HG03045 (cell line): ENCODE measurements around the gene USP20.
A peak's percentile ranks its signal among the peaks of the same experiment; 100 is the strongest.
"Not testable (repeated sequence)": the region's sequence is repeated elsewhere in the genome, so short reads cannot be mapped to it uniquely, and the experiment has no call there.

ENCODE experiments used
- ATAC-seq: cut with Tn5 transposase; IDR thresholded peaks from one replicate; pipeline ENCODE4 v1.9.1; 2021; ENCODE audit warnings: mild to moderate bottlenecking, moderate library complexity; ENCODE audit not compliant: unreplicated experiment

USP20 gene

DNA sequence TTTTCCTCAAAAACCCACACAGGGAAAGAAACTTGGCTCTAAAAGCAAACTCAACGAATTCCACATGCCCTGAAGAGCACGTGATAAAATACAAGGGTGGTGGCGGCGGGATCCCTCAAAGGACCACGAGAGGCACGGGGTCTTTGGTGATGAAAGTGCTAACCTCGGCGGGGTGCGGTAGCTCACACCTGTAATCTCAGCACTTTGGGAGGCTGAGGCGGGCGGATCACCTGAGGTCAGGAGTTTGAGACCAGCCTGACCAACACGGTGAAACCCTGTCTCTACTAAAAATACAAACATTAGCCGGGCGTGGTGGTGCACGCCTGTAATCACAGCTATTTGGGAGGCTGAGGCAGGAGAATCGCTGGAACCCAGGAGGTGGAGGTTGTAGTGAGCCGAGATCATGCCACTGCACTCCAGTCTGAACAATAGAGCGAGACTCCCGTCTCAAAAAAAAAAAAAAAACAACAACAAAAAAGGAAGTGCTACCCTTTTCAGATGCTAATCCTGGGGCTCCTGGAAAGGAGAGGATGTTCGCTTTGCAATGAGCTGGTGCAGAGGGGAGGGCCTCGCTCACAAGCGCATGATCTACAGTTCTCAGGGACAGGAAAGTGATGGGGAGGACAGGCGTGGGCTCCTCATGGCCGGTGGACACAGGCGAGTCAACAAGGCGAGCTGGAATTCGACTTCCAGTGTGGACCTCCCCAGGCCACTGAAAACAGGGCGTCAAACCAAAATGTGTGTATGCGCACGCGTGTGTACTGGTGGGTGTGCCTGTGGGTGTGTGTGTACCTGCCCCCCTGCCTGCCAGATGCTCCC is 54.1 kb downstream of the USP20 start:
- no peak for ATAC-seq

DNA sequence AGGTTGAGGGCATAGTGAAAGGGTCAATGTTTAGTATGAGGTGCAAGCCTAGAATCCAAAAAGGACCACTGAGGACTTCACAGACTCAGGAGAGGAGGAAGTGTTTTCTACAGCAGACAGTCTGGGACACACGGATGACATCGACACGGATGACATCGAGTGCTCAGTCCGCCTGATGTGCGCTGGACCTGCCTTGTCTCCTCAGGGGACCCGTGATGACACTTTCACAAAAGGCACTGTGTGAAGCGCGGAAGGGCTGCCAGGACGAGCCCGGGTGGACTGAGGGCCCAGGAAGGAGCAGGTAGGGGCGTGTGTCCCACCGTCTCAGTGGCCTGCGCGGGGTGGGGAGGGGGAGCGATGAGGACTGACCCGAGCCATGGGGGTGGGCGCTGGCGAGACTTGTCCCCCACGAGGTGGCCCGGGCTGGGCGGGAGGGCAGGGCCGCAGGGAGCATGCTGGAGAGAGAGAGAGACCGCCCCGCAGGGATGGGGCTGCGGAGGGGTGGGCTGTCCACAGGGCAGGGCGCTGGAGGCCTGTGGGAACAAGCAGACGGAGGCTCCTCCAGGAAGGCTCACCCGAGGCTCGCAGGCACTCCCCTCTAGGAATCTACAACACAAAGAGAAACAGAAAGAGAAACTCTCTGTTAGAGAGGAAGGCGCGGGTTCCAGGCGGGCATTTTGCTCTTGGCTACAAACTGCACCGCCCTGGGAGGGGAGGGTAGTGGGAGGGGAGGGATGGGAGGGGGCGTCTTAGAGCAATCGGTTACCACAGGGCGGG is 54.9 kb downstream of the USP20 start:
- no peak for ATAC-seq

DNA sequence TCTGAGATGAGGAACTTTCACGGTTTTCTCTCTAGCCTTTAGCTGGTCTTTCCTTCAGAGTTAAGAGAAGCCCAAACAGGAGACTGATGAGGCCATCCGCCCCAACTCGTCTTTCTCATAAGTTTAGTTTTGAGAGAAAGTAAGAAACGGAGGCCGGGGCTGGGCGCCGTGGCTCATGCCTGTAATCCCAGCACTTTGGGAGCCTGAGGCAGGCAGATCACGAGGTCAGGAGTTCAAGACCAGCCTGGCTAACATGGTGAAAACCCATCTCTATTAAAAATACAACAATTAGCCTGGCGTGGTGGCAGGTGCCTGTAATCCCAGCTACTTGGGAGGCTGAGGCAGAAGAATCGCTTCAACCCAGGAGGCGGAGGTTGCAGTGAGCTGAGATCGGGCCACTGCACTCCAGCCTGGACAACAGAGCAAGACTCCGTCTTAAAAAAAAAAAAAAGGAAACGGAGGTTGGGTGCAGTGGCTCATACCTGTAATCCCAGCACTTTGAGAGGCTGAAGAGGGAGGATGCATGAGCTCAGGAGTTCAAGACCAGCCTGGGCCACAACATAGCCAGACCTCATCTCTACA is 55.6 kb downstream of the USP20 start:
- not testable (repeated sequence) for ATAC-seq

DNA sequence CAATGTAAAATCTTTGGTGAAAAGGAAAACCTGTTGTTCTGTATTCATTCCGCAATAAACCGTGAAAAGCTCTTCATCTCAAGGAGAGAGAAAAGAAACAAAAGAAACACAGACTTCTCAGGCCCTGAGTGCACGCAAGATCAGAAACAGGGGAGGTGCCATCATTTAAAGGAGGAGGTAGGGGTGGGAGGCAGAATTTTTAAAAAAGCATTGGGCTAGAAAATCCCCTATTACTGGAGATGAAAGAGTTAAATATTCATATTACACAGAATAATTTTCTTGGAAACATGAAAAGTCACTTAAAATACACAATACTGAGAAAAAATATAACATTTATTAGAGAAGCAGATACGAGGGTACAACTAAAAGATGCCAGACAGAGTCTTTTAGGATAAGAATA is 56.3 kb downstream of the USP20 start:
- ATAC-seq = no peak

DNA sequence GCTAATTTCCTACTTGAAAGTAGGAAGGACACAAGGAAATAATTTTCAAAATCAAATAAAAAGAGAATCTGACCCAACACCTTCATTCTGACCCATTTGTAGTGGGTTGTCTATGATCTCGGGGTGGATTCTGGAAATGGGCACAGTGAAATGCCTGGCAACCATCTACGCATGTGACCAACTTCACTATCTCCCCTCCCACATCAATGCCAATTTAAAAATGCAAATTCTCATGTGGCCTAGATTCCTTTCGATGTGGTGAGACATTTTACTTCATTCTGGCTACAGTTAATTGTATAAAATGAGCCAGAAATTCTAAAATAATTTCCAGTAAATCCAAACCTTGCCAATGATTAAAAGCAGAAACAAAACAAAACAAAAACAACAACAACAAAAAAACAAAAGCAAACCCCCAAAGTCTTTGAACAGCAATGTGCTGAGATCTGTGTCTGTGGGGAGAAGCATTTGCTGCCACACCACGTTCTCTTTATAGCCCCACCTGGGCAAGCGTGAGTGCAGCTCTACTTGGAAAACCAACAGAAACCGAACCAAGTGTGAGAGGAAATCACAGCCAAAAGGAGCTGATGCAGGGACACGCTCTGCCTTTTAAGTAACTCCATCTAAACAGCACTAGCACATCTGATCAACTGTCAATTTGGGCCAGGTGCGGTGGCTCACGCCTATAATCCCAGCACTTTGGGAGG is 59.0 kb downstream of the USP20 start:
- no peak for ATAC-seq

DNA sequence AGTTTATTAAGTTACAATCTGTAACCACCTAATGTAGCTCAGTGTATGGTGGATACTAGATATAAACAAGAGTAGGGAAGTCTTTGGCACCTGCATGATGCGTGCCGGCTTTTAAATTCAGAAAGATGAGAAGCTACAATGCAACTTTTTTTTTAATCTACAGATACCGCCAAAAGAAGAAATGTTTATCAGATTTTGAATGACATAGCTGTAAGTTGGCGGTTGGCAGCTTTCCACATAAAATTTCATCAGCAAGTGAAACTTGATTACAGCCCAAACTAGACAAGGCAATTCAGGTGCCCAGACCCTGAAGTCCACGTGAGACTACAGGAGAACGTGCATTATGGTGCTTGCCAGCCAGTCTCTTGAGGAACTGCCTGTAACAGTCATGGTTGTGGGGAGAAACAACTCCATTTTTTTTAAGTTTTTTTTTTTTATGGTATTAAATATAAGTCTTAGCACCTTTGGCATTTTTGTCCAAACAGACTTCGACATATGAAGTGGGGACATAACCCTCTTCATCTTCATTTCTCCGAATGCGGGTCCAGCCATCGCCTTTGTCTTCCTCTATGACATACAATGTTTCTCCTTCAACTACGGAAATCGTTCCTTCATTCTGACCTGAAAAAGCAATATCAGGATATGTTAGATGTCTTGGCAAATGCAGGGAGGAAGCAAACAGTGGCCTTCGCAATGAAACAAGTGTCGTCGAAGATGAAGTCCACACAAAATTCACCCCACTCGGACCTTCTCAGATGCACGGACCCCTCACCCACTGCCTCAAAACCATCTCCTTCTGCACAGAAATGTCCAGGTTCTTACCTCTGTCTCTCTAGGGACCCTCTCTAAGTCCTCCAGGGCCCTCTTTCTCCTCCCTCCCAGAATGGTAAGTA is 60.4 kb downstream of the USP20 start:
- ATAC-seq = no peak

DNA sequence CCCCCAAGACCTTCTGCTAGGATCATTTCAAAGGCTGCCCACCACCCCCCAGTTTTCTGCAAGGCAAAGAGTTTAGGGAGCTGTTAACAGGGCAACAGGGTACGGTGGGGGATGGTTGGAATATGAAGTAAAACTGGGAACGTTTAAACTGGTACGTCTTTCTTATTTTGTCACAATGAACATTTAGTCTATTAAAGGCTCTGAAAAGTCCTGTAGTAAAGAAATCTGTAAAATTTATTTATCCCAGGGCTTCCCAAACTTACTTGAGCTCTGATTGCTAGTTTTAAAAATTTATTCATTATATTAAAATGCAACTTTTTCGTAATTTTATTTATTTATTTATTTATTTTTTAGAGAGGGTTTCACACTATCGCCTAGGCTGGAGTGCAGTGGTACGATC is 62.0 kb downstream of the USP20 start:
- no peak for ATAC-seq

DNA sequence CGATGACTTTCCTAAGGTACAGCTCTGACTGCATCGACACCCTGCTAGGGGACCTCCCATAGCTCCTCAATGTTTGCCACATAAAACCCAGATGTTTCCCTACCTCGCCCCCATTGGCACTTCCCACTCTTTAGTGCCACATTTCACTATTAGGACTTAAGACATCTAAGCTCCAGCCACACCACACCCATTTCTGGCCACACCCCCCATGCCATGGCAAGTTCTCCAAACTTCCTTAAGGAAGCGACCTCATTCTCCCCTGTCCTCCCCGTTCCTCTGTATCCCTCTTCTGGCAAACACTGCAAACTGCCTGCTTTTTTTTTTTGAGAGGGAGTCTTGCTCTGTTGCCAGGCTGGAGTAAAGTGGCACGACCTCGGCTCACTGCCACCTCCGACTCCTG is 62.9 kb downstream of the USP20 start:
- ATAC-seq = no peak

DNA sequence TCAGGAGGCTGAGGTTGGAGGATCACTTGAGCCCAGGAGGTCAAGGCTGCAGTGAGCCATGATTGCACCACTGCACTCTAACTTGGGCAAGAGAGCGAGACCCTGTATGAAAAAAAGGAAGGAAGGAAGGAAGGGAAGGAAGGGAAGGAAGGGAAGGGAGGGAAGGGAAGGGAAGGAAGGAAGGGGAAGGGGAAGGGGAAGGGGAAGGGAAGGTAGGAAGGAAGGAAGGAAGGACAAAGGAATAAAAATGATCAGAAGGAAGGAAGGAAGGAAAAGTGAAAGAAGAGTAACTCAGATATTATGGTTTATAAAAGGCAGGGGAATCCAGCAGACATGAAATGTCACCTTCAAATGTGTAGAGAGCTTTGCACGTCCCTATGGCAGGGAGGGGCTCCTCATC is 64.4 kb downstream of the USP20 start:
- ATAC-seq = no peak

DNA sequence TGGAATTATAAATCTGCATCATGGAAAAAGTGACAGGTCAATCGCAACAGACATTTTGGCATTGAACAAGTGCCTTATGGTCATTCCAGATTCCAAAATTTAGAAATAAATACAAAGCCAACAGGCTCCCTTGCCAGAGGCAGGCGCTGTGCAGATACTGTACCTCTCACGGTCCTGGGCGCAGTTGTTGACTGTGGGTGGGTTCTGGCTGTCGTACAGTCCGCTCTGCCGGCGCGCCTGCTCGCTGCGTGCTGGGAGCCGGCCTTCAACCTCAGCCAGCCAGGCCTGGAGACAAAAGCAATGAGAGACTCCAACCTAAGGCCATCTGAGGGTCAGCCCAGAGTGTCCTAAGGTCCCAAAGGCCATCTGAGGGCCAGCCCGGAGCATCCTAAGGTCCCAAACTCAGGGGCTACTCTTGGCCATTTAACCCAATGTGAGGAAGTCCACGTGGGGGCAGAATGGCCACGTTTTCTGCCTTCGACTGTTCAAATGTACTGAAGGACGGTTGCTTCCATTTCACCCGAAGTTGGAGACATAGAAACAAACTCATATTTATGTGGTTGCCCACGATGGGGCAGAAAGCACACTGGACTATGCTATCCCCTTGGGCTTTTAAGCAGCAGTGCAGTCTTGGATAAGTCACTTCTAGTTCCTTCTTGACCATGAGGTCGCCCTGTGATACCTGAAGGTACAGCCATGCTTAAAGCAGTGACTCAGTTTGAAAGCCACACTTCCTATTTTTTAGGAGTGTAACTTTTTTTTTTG is 65.2 kb downstream of the USP20 start:
- peak; percentile 67 for ATAC-seq

DNA sequence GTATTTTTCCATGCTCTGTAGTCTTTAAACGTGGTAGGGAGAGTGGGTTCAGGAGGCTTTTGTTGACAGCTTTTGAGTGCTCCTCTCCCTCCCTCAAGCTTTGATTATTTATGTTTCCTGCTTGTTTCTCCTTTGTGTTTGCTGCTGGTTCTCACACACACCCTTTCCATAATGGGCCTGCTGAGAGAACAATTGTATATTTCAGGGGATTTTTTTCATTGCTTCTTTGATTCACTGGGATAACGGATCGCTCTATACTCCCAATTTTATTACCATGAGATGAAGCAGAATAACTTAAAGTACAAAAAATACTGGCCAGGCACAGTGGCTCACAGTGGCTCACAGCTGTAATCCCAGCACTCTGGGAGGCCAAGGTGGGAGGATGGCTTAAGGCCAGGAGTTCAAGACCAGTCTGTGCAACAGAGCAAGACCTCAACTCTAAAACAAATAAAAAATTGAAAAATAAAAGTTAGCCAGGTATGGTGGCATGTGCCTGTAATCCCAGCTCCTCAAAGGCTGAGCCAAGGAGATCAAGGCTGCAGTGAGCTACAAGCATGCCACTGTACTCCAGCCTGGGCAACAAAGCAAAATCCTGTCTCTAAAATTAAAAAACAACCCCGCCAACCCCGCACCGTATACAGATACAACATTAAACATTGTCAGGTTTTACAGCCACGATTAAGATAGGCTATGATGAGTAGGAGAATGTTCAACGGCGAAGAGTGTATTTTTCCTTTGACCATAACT is 66.9 kb downstream of the USP20 start:
- ATAC-seq = no peak

DNA sequence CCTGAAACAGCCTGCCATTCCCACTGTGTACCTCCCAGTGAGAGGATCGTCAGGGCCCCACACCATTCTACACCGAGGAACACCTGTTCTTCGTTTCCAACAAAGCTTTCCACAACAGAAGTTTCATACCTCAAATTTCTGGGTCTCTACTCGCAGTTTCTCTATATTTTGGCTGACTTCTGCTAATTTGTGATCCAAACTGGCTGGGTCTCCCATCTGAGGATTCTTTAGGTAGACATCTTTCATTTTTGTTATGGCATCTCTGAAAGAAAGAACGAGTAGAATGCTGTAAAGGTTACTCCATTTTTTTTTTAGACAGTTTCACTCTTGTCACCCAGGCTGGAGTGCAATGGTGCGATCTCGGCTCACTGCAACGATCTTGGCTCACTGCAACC is 67.5 kb downstream of the USP20 start:
- ATAC-seq = no peak

DNA sequence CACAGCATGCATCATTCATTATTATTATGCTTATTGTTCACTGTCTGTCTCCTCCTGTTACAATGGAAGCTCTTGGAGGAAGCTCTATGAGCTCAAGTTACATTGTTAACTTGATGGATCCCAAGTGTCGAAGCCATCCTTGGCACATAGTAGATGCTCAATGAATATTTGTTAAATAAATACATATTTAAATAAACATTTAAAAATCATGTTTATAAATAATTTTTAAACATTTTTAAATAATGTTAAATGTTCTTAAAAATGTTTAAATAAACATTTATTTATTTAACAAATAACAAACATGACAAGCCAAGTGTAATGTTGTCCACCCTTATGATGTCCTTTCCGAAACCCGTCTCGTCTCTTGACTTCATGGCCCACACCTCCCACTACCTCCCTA is 69.5 kb downstream of the USP20 start:
- no peak for ATAC-seq

DNA sequence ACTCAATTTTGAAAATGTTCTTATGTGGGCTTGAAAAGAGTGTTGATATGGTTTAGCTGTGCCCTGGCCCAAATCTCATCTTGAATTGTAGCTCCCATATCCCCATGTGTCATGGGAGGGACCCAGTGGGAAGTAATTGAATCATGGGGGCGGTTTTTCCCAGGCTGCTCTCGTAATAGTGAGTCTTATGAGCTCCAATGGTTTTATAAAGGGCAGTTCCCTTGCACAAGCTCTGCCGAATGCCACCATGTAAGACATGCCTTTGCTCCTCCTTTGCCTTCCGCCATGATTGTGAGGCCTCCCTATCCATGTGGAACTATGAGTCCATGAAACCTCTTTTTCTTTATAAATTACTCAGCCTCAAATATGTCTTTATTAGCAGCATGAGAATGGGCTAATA is 71.0 kb downstream of the USP20 start:
- ATAC-seq = no peak

DNA sequence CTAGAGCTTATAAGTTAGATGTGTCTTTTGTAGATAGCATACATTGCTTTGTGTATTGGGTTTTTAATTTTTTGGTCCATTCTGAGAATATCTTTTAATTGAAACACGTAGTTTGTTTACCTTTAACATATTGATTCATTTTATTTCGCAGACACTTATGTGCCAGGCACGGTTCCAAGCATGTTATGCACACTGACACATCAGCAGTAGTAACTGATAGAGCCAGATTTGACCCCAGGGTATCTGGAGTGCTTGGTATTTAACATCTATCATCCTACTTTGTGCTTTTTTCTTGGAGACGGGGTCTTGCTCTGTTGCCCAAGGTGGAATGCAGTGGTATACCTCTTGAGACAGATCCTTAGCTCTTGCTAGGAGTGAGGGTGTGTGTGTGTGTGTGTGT is 71.9 kb downstream of the USP20 start:
- no peak for ATAC-seq

DNA sequence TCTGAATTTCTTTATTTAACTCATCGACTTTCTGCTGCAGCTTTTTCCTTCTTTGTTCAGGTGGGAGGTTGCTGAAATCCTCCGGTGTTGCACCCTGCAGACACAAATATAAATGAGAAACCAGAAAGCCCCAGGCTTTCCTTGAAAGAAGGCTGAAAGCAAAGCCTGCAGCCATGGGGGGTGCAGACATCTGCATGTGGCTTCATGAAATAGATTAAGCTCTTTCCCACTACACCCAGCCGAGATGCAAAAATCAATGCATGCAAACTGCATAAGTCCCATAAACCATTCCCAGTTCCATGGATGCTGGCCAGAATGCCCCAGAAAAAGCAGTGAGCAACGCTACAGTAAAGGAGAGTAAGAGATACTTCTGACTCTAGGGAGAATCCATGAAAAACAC is 73.6 kb downstream of the USP20 start:
- ATAC-seq = no peak

DNA sequence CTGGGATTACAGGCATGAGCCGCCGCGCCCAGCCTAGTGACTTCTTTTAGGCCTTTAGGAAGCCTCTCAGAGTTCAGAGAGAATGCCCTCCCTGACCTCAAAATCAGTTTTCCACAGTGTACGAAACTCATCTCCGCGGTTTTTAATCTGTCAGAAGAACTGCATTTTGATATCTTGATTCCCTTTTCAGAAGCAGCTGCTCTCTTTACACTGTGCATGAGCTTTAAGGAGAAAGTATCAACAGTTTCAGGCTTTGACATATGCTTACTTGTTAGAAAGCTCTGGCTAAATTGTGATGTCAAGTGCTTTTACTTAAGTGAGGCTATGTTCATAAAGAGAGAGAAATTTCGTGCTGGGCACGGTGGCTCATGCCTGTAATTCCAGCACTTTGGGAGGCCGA is 74.6 kb downstream of the USP20 start:
- no peak for ATAC-seq

DNA sequence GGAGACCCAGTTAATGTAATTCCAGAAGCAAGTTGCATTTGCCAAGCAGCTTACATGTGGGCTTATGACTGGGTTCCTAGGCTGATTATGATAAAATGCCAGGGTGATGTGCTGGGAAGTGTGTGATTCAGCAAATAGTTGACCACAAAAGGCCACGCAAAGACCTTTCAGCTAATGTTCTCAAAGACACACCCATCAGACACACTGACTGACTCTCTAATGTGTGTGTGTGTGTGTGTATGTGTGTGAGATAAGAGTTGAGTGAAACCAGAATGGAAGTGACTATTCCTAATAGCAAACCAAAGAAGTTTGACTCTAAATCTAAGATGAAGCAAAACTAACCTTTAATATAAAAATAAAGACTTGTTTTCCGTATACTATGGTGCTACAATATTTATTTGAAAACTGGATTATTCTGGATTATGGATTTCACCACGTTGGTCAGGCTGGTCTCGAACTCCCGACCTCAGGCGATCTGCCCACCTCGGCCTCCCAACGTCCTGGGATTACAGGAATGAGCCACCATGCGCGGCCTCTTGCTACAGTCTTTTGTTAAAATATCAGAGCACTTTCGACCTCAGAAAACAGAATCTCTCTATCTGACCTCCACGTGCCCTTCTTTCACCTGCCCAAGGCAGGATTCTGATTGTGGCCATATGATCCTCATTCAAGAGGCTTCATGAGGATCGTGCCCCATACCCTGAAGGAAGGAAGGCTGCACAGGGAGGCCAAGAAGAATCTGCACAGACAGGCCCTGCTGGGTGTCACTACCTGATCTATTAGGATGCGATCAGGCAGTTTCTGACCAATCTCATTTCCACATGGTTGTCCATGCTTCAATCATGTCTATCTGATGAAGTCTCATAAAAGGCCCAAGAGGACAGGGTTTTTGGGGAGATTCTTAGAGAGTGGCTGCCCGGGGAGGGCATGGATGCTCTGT is 75.6 kb downstream of the USP20 start:
- ATAC-seq = no peak
